Neuronal stem cell (in vitro differentiated cells): Measurements from ENCODE around the gene THRSP.

Experiments
- DNase-seq: peaks from one replicate; pipeline ENCODE4 v3.0.0-alpha.2; 2013; ENCODE audit warnings: low spot score
- H2AFZ ChIP-seq: one replicate; pipeline ENCODE4 v1.6.1; 2013; ENCODE audit warnings: mild to moderate bottlenecking, low read length, inconsistent platforms
- H2AK5ac ChIP-seq: 2 replicates; pipeline ENCODE4 v1.6.1; 2013; ENCODE audit warnings: low read depth, mild to moderate bottlenecking, inconsistent platforms, low read length, moderate library complexity, mixed read lengths
- H2BK120ac ChIP-seq: 2 replicates; pipeline ENCODE4 v1.6.1; 2013; ENCODE audit warnings: low read depth, mild to moderate bottlenecking, inconsistent platforms, low read length, moderate library complexity, mixed read lengths
- H2BK12ac ChIP-seq: one replicate; pipeline ENCODE4 v1.6.1; 2013; ENCODE audit warnings: low read length, inconsistent platforms
- H2BK15ac ChIP-seq: 2 replicates; pipeline ENCODE4 v1.6.1; 2013; ENCODE audit warnings: mild to moderate bottlenecking, low read length, inconsistent platforms, mixed read lengths
- H2BK5ac ChIP-seq: one replicate; pipeline ENCODE4 v1.6.1; 2013; ENCODE audit warnings: inconsistent platforms, mild to moderate bottlenecking, low read length, moderate library complexity
- H3K14ac ChIP-seq: one replicate; pipeline ENCODE4 v1.6.1; 2013; ENCODE audit warnings: low read length, inconsistent platforms
- H3K18ac ChIP-seq: 2 replicates; pipeline ENCODE4 v1.6.1; 2013; ENCODE audit warnings: low read length, inconsistent platforms
- H3K23ac ChIP-seq: 2 replicates; pipeline ENCODE4 v1.6.1; 2013; ENCODE audit warnings: low read depth, mild to moderate bottlenecking, mixed read lengths, low read length, inconsistent platforms; ENCODE audit not compliant: poor library complexity
- H3K27ac ChIP-seq: replicated peaks from 3 replicates; pipeline ENCODE4 v1.5.1; 2013; ENCODE audit warnings: low read length, inconsistent platforms
- H3K27me3 ChIP-seq, 3 experiments: 2 replicates each; pipeline ENCODE4 v1.6.1; 2013; ENCODE audit warnings: low read length in 3 of 3, mild to moderate bottlenecking in 2 of 3, inconsistent platforms in 1 of 3, low read depth in 1 of 3, mixed read lengths in 1 of 3, moderate library complexity in 1 of 3; ENCODE audit not compliant: control insufficient read depth in 3 of 3, insufficient read depth in 3 of 3
- H3K36me3 ChIP-seq, 2 donors: replicated peaks in 1 of 2; 2 replicates each; pipeline ENCODE4 v1.6.1; 2013; ENCODE audit warnings: low read length in 2 of 2; ENCODE audit not compliant: control insufficient read depth in 2 of 2, insufficient read depth in 2 of 2
- H3K4ac ChIP-seq: 2 replicates; pipeline ENCODE4 v1.6.1; 2013; ENCODE audit warnings: inconsistent platforms, mild to moderate bottlenecking, low read length, moderate library complexity
- H3K4me1 ChIP-seq, 2 donors: 1 replicate in 1 of 2; 2 replicates in 1 of 2; pipeline ENCODE4 v1.6.1; 2013; ENCODE audit warnings: low read length in 2 of 2, low read depth in 1 of 2; ENCODE audit not compliant: control insufficient read depth in 2 of 2, insufficient read depth in 1 of 2
- H3K4me2 ChIP-seq: one replicate; pipeline ENCODE4 v1.6.1; 2013; ENCODE audit warnings: mild to moderate bottlenecking, low read length, inconsistent platforms; ENCODE audit not compliant: insufficient read depth, poor library complexity, severe bottlenecking
- H3K4me3 ChIP-seq, 2 donors: 2 replicates each; pipeline ENCODE4 v1.5.1; 2013; ENCODE audit warnings: low read length in 2 of 2, mild to moderate bottlenecking in 2 of 2, inconsistent platforms in 1 of 2, moderate library complexity in 1 of 2
- H3K79me1 ChIP-seq: one replicate; pipeline ENCODE4 v1.6.1; 2013; ENCODE audit warnings: low read depth, mild to moderate bottlenecking, inconsistent platforms, low read length, moderate library complexity
- H3K9ac ChIP-seq: one replicate; pipeline ENCODE4 v1.6.1; 2013; ENCODE audit warnings: mild to moderate bottlenecking, low read depth, low read length, inconsistent platforms; ENCODE audit not compliant: poor library complexity
- H3K9me3 ChIP-seq, 2 donors: replicated peaks in 1 of 2; 2 replicates each; pipeline versions ENCODE3 to v1.6.1; 2013; ENCODE audit warnings: low read length in 2 of 2, mild to moderate bottlenecking in 2 of 2, inconsistent platforms in 1 of 2, low read depth in 1 of 2, mixed read lengths in 1 of 2, moderate library complexity in 1 of 2; ENCODE audit not compliant: control insufficient read depth in 2 of 2, insufficient read depth in 1 of 2
- H4K8ac ChIP-seq: one replicate; pipeline ENCODE4 v1.6.1; 2013; ENCODE audit warnings: low read depth, mild to moderate bottlenecking, inconsistent platforms, low read length, moderate library complexity
- H4K91ac ChIP-seq: one replicate; pipeline ENCODE4 v1.6.1; 2013; ENCODE audit warnings: low read length, low read depth, mild to moderate bottlenecking, inconsistent platforms; ENCODE audit not compliant: poor library complexity
- WGBS, 2 donors: extraction: QIAGEN DNeasy Blood & Tissue Kit; methylation state at CpG; one replicate each; pipeline ENCODE4 v1.1.7; 2013; ENCODE audit warnings: missing lambda C conversion rate in 2 of 2, mixed read lengths in 1 of 2; ENCODE audit not compliant: insufficient read length in 2 of 2, insufficient replicate concordance in 1 of 2; ENCODE audit errors: extremely low coverage in 2 of 2; 5-methylcytosine and 5-hydroxymethylcytosine counted together

Gene THRSP

DNA sequence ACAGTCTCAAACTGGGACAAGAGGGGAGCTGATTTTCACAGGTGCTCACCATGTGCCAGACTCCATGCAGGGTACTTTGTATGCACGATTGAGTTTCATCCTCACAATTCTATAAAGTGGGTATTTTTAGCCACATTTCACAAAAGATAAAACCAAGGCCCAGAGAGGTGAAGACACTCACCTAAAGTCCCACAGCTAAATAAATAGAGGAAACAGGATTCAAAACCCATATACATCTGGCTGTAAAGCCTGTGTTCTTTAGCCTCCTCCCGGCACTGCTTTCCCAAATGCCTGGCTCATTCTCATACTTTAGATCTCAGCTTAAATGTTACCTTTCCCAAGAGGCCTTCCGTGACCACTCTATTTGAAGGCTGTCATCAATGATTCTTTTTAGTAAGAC, 27.3 kb upstream of the THRSP start:
- Histone ChIP-seq H2AK5ac (no peak overlapping the region), H2AFZ (no peak overlapping the region), H3K27me3 (no peaks in the 10 kb centered on the region), H3K27ac (no peak overlapping the region), H3K79me1 (no peaks in the 10 kb centered on the region), H2BK120ac (no peak overlapping the region), H3K9me3 (no peaks in the 10 kb centered on the region), H3K4ac (no peak overlapping the region), H2BK15ac (no peak overlapping the region), H3K18ac (no peak overlapping the region), H2BK12ac (no peak overlapping the region), H4K8ac (no peak overlapping the region), H3K36me3 (no peaks in the 10 kb centered on the region), H3K9ac (no peak overlapping the region), H3K4me3 (no peak overlapping the region), H4K91ac (no peak overlapping the region), H3K14ac (no peak overlapping the region), H3K23ac (no peak overlapping the region), H3K4me1 (peaks cover 0 to 3% of the 10 kb centered on the region in 2 donors), H3K4me2 (no peak overlapping the region), H2BK5ac (no peak overlapping the region)
- DNase-seq: no peak
- WGBS, 2 donors: no CpG with 5 or more reads among the region's 3 CpGs

DNA sequence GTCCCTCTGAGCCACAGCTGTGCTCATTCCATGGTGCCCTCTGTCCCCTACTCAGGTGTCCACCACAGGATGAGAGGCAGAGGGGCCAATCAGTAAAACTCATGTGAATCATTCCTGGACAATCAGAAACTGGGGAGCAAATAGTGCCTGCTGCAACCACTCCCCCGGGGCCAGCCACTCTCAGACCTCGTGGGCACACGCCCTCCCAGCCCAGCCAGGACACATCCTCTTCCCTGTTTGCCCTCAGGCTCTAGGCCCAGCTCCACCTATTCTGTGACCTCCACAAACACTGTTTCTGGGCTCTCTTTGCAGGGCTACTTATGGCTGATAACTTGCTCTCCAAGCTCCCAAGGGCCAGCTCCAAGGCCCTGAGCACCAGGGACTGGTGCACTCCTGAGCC, 26.6 kb upstream of the THRSP start:
- H3K23ac ChIP-seq: no peak overlapping the region
- no peaks in the 10 kb centered on the region for H3K79me1 ChIP-seq
- H2BK5ac ChIP-seq: no peak overlapping the region
- H3K4me2 ChIP-seq: no peak overlapping the region
- H3K9me3 ChIP-seq: no peaks in the 10 kb centered on the region
- H4K8ac ChIP-seq: no peak overlapping the region
- H2BK120ac ChIP-seq: no peak overlapping the region
- no peak overlapping the region for H2BK12ac ChIP-seq
- H3K36me3 ChIP-seq: no peaks in the 10 kb centered on the region
- H3K4ac ChIP-seq: no peak overlapping the region
- H3K27ac ChIP-seq: no peak overlapping the region
- no peak overlapping the region for H3K14ac ChIP-seq
- no peak overlapping the region for H3K18ac ChIP-seq
- peaks cover 0 to 3% of the 10 kb centered on the region in 2 donors for H3K4me1 ChIP-seq
- H4K91ac ChIP-seq: no peak overlapping the region
- DNase-seq: no peak
- no CpG with 5 or more reads among the region's 3 CpGs for whole genome bisulfite sequencing, 2 donors
- H2AFZ ChIP-seq: no peak overlapping the region
- H3K9ac ChIP-seq: no peak overlapping the region
- no peak overlapping the region for H2BK15ac ChIP-seq
- no peak overlapping the region for H3K4me3 ChIP-seq
- H2AK5ac ChIP-seq: no peak overlapping the region
- no peaks in the 10 kb centered on the region for H3K27me3 ChIP-seq

DNA sequence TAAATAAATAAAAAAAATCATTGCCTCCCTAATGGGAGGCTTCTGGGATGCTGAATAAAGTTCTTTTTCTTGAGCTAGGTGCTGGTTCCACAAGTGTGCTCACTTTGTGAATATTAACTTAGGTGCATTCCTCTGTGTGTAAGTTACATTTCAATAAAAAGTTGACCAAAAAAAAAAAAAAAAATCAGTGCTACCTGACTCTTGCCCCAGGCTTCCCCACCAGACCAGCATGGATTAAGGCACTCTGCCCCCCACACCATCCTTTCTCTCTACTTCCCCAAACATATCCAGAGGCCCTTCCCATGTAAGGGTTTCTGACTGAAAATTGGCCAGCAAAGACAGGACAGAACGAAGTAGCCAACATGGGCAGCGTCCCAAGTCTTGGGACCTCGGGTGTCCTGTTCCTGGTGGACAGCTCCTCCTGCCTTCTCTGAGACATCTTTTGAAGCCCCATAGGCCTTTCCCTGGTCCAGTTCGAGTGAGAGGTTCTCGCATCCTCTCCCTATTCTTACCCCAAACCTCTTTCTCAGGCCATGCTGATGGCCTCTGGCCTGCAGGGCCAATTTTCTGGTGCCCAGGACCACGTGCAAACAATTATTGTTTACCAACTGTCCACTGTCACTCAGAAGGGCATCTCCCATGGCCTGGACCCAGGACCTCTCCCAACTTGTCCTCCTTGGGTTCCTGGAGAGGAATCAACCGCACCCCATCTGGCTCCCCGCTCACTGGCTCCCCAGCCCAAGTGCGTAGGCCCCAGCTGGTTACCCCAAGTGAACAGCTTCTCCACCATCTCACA, 25.6 kb upstream of the THRSP start:
- no peak overlapping the region for H2AFZ ChIP-seq

DNA sequence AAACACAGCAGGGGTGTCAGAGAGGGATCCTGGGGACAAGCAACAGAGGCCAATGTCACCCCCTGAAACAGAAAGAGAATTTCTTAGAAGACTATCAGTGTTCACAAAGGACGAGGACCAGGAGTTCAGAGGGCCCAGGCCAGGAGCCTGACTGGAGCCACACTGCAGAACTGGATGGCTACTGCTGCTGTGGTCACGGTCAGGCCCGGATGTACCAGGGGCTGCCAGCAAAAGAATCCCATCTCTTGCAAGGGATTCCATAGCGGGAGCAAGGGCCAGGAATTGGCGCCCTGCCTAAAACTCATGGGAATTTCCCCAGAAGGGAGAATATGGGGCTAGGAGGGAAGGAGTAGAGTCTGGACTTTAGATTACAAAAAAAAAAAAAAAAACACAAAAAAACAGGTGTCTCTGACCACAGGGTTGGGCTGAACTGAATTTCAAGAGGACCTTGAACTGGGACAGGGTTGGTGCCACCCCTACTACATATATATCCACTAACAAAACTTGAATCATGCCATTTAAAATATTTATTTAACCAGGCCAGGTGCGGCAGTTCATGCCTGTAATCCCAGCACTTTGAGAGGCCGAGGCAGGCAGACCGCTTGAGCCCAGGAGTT, 24.9 kb upstream of the THRSP start:
- H3K9me3 ChIP-seq: no peaks in the 10 kb centered on the region
- no peak for DNase-seq
- H4K91ac ChIP-seq: no peak overlapping the region
- H3K27ac ChIP-seq: no peak overlapping the region
- no peak overlapping the region for H3K23ac ChIP-seq
- no peak overlapping the region for H2AFZ ChIP-seq
- H3K4me2 ChIP-seq: no peak overlapping the region
- H2BK15ac ChIP-seq: peak overlapping the region; percentile 33
- no peak overlapping the region for H2BK120ac ChIP-seq
- H2BK12ac ChIP-seq: no peak overlapping the region
- no peak overlapping the region for H3K9ac ChIP-seq
- H3K36me3 ChIP-seq: no peaks in the 10 kb centered on the region
- H3K4ac ChIP-seq: no peak overlapping the region
- peak overlapping the region; percentile 33 for H3K14ac ChIP-seq
- H4K8ac ChIP-seq: no peak overlapping the region
- WGBS, 2 donors: no CpG with 5 or more reads among the region's 8 CpGs
- no peak overlapping the region for H2BK5ac ChIP-seq
- peaks cover 0 to 3% of the 10 kb centered on the region in 2 donors for H3K4me1 ChIP-seq
- no peak overlapping the region for H3K4me3 ChIP-seq
- no peaks in the 10 kb centered on the region for H3K27me3 ChIP-seq
- no peak overlapping the region for H3K18ac ChIP-seq
- H3K79me1 ChIP-seq: no peaks in the 10 kb centered on the region
- H2AK5ac ChIP-seq: no peak overlapping the region

More for the DNA sequence above, 25.6 kb upstream of the THRSP start:
- H4K91ac ChIP-seq: no peak overlapping the region
- no peak overlapping the region for H4K8ac ChIP-seq
- peak overlapping the region; percentile 33 for H3K14ac ChIP-seq
- H3K4me1 ChIP-seq: peaks cover 0 to 3% of the 10 kb centered on the region in 2 donors
- H2BK120ac ChIP-seq: no peak overlapping the region
- no peaks in the 10 kb centered on the region for H3K79me1 ChIP-seq
- H3K18ac ChIP-seq: no peak overlapping the region
- H3K27me3 ChIP-seq: no peaks in the 10 kb centered on the region
- no peak overlapping the region for H3K4me3 ChIP-seq
- no peak overlapping the region for H3K9ac ChIP-seq
- H3K36me3 ChIP-seq: no peaks in the 10 kb centered on the region
- H3K4ac ChIP-seq: no peak overlapping the region
- DNase-seq: no peak
- no peak overlapping the region for H2BK5ac ChIP-seq
- H2AK5ac ChIP-seq: no peak overlapping the region
- no peak overlapping the region for H2BK12ac ChIP-seq
- H3K9me3 ChIP-seq: no peaks in the 10 kb centered on the region
- no peak overlapping the region for H3K23ac ChIP-seq
- peak overlapping the region; percentile 33 for H2BK15ac ChIP-seq
- no peak overlapping the region for H3K27ac ChIP-seq
- WGBS, 2 donors: no CpG with 5 or more reads among the region's 9 CpGs
- H3K4me2 ChIP-seq: no peak overlapping the region
